ENCODE measurements around the gene KDM2A.
"Not testable (repeated sequence)": the region's sequence is repeated elsewhere in the genome, so short reads cannot be mapped to it uniquely, and the experiment has no call there.

The KDM2A gene

DNA sequence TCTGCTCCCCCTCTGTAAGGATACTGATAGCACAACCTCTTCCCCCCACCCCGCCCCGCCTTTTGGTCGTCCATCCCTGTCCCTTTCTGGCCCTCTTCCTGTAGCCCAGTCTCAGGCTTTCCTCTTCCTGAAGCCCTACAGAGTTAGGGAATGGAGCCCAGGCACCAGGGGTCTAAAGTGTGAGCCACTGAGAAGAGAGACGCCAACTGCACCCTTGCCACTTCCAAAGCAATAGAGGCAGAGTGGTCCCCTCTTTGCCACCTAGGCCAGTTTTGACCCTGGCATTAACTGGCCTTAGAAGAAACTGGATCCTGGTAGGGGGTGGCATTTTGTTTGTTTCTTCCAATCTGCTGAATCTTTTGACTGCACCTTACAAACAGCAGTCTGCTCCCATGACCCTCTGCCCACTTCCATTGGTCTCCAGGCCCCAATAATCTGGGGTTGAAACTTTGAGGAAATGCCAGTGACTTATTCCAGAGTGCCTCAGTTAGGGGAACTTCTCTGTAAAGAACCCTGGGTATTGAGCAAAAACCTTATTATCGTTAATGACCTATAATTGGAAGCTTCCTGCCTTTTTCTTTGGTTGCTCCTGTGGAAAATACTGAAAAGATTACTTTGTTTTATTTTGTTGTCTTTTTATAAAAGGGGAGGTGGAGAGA lies 137.5 kb downstream of the KDM2A start:
- no peak for DNase-seq (ENCODE audit: low read depth in 2 of 2, low spot score in 1 of 2)

DNA sequence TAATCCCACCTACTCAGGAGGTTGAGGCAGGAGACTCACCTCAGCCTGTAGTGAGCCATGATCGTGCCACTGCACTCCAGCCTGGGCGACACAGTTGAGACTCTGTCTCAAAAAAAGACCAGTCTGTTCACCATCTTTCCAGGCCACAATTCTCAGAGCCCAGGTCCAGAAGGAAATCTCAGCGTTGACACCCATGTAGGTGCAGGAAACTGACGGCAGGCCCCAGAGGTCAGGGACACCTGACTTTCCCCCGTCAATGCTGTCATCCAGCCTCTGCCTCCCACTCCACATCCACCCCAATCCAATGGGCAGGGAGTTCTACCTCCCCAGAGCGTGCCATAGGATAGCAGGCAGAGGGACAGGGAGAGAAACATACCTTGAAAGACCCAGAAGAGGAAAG lies 141.3 kb downstream of the KDM2A start:
- DNase-seq (ENCODE audit: low read depth in 2 of 2, low spot score in 1 of 2): no peak

DNA sequence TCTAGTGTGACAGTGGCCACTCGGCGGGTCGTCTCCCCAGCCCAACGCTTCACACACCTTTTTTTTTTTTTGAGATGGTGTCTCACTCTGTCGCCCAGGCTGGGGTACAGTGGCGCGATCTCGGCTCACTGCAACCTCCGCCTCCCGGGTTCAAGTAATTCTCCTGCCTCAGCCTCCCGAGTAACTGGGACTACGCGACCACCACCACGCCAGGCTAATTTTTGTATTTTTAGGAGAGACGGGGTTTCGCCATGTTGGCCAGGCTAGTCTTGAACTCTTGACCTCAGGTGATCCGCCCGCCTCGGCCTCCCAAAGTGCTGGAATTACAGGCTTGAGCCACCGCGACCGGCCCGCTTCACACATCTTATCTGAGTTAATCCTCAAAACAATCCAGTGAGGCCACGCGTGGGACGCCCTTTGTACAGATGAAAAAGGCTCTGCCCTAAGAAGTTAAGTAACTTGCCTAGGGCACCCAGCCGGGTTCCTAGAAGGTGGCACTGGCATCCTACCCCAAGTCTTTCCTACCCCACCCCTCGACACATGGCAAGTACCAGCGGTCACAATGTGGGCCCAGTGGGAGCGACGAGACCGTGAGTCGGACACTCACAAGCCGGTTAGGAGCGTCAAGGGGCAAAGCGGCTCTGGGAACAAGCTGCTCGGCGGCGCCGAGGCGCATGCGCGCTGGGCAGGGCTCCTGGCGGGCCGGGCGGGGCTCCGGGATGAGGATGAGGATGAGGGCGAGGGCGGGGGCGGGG lies 142.0 kb downstream of the KDM2A start:
- not testable (repeated sequence) for DNase-seq (ENCODE audit: low read depth in 2 of 2, low spot score in 1 of 2)

DNA sequence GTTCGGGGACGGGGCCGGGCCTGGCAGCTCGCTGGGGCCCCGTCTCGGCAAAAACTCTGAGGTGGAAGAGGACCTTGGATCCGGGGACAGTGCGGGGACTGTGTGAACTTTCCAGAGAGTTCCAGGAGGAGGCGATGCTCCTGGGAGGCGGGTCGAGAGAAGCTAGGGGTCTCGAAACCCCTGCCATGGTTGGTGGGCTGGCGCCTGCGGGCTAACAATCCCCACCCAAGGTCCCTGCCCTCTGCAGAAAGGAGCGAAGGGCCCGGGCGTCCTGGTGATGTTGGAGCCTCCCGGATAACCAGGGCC lies 142.5 kb downstream of the KDM2A start:
- DNase-seq (ENCODE audit: low read depth in 2 of 2, low spot score in 1 of 2): no peak

DNA sequence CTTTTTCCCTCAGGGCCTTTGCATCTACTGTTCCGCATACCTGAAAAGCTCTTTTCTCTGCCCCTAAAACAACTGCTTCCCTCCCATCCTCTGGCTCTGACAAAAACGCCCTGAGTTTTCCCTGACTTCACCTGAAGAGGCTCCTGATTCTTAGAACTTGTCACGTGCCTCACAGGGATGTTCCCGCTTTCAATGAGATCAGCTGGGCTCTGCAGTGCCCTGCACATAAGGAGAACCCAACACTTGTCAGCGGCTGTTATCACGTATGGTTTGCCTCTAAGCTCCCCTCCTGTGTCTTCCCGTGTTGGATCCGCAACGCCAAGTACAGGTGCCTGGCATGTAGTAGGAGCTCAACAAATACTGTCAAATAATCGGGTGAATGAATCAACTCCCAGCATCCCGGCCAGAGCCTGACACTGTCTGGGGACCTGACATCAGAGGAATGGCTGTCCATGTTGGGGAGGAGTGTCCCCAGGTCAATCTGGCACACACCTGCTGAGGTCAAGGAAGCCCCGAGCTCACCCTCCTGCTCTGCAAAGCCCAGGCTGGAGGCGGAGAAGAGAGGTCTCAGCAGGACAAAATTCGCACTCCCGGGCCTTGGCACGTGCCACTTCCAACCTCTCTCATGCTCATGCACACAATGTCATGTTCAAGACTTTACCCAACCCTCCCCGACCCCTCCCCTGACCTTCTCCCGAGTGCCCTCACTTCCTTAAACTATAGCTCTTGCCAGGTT lies 143.1 kb downstream of the KDM2A start:
- no peak for DNase-seq (ENCODE audit: low read depth in 2 of 2, low spot score in 1 of 2)

DNA sequence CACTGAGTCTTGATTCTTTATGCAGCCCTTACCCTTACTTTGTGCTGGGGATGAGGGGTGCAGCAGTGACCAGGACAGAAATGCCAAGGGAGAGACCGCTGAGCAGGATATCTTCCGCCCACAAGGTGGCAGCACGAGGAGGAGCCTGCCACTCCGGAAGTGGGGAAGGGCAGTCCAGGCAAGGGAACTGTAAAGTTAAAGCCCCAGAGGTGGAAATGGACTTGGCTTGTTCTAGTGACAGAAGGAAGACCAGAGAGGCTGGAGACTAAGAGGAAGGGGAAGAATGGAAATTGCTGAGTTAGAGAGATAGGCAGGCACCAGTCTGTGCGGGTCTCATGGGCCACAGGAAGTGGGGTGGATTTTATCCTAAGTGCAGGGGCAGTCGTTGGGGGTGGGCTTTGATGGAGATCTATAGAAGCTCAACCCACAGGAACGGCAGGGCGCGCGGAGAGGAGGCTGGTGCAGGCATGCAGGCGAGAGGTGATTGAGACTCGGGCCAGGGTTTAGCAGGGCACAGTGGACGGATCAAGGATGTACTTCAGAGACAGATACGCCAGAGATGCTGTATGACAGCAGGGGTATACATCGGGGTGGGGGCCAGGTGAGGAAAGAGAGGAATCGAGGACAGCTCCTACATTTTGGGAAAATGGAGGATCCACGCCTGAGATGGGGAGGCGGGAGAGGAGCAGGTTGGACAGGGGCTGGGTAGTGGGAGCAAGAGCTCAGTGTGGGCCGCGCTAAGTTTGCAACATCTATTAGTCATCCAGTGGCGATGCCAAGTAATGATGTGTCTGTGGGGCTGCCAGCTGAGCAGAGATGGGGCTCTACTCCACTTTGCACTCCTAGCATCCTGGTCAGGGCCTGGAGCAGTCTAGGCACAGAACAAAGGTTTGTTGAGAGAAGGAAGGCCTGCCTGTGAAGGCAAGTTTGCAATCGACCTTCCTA lies 143.9 kb downstream of the KDM2A start:
- no peak for DNase-seq (ENCODE audit: low read depth in 2 of 2, low spot score in 1 of 2)

DNA sequence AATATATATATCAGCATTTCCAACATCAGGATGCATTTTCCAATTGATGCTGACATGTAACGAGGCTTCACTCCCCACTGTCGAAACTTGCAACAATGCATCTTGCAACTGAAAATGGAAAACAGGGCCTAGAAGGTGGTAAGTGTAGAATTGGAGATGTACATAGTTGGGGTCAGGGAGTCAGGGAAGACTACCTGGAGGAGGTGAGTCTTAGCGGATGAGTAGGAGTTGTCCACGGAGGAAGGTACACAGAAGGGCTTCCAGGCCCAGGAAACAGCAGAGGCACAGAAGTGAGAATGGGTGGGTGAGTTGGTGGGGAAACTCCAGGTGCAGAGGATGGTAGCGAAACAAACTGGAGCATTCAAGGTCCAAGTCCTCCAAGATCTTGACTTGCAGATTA lies 145.2 kb downstream of the KDM2A start:
- no peak for DNase-seq (ENCODE audit: low read depth in 2 of 2, low spot score in 1 of 2)

DNA sequence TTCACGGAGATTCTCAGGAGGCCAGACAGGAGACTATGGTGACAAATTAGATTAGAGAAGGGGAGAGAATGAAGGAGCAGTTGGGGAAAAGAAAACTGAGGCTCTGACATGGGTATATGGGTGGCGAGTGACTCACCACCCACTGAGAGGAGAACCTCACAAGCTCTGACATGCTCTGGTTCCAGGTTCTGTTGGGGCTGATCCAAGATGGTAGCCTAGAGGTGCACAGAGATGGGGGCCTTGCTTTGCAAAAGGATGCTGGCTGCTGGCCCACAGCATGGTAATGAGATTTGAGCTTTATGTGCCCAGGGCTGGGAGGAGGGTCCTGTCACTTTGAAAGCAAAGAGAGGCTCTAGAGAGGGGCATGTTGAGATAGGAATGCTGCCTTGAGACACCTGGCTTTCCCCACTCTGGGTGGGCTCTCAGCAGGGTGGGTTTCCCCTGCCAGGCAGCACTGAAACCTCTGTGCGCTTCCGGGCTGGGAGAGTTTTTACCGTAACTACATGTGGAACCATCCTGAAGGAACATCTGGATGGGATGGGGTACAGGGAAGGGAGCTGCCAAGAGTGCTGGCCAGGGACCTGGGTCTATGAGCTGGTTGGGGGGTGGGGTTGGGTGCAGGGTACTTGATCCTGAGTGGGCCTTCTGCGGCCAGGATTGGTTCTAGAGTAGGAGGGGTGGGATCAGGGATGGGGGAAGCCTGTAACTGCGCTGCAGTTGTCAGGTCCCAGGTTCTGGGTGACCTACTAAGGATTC lies 146.0 kb downstream of the KDM2A start:
- DNase-seq (ENCODE audit: low read depth in 2 of 2, low spot score in 1 of 2): no peak

DNA sequence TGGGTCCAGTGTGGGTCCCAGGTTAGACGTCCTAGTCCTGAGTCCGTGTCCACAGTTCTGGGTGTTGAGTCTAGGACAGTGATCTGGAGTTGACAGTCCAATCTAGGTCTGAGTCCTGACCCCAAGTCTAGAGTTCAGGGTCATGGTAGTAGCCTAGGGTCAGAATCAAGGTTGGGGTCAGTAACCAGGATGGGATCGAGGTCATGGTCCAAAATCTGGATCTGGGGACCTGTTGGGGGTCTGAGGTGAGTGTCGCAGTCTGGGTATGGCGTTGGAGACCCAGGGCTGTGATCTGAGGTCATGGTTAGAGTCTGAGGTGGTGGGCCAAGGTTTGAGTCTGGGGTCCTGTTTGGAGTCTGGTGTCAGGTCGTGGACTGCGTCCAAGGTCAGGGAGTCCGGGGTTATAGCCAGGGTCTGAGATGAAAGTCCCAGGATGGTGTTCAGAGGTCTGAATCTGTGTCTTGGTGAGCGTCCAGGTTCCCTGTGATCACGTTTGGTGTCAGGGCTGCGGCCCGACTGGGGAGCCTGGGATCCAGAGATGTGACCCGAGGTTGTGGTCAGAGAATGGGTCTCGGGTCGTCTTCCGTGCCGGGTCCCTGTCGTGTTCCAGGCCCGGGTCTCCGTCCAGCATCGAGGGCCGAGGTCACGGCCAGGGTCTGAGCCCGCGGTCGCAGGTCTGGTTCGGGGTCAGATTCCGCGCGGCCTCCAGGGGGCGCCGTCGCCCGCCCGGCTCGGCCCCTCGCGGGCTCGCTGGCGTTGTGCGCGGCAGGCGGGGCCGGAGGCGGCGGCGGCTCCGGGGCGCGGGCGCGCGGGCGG lies 146.8 kb downstream of the KDM2A start:
- peak in 1 of 2 donors; percentile 57 for DNase-seq (ENCODE audit: low read depth in 2 of 2, low spot score in 1 of 2)

DNA sequence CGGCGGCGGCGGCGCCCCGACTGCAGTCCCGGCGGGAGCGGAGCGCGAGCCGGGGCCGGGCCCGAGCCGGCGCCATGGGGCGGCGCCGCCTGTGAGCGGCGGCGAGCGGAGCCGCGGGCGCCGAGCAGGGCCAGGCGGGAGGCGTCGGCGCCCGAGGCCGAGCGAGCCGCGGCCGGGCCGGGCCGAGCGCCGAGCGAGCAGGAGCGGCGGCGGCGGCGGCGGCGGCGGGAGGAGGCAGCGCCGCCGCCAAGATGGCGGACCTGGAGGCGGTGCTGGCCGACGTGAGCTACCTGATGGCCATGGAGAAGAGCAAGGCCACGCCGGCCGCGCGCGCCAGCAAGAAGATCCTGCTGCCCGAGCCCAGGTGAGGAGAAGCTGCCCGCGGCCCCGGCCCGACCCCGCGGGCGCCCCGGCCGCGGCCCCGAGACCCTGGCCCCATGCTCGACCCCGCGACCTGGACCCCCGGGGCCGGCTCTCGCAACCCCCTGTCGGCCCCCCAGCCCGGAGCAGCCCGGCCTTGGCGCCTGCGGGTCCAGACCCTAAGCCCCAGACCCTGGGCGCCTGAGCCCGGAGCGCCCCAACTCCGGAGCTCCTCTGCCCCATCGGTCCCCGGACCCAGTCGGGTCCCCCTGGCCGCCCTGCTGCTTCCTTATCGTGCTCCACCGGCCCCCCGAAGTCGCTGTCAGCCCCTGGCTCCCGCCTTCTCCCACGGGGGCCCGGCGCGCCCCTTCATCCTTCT lies 147.6 kb downstream of the KDM2A start, which contains the start of gene GRK2:
Gene GRK2 (plus strand): TSS at position 25 of the 739 bp plus-strand sequence. CDS start 227 bp downstream, at position 252.
- DNase-seq (ENCODE audit: low read depth in 2 of 2, low spot score in 1 of 2): no peak

DNA sequence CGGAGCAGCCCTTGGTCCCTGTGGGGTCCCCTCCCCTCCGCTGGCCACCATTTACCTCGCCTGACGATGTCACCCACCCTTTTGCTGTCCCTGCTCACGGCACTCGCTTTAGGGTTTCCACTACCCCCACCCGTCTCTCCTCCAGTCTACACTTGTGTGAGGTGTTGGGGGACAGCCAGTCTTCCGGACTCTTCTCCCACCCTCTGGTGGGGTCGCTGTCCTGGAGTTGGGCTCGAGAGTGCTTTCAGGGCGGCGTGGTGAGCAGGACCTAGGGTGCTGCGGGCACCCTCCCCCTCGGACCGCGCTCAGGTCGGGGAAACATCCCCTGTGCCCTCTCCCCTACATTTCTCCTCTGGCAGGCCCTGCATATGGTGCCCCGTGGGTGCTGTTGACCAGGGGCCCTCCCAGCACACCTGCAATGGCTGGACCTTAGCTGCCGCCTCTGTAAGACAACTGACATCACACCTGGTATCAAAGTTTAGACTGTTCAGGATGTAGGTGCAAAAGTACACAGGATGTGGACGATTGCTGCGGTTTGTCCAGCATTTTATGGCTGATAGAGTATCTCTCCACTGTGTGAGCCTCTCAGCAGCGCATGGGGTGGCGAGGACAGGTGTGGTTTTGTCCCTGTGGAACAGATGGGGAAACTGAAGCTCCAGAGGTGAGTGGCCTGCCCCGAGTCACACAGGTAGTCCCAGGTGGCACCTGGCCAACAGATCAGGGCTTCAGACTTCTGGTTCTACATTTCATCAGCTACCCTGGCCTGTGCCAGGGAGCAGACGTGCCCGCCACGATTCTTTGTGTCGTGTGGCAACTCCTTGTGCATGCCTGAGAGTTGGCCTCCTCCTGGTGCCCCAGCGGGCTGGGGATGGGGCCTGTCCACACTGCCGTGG lies 148.4 kb downstream of the KDM2A start:
- no peak for DNase-seq (ENCODE audit: low read depth in 2 of 2, low spot score in 1 of 2)

DNA sequence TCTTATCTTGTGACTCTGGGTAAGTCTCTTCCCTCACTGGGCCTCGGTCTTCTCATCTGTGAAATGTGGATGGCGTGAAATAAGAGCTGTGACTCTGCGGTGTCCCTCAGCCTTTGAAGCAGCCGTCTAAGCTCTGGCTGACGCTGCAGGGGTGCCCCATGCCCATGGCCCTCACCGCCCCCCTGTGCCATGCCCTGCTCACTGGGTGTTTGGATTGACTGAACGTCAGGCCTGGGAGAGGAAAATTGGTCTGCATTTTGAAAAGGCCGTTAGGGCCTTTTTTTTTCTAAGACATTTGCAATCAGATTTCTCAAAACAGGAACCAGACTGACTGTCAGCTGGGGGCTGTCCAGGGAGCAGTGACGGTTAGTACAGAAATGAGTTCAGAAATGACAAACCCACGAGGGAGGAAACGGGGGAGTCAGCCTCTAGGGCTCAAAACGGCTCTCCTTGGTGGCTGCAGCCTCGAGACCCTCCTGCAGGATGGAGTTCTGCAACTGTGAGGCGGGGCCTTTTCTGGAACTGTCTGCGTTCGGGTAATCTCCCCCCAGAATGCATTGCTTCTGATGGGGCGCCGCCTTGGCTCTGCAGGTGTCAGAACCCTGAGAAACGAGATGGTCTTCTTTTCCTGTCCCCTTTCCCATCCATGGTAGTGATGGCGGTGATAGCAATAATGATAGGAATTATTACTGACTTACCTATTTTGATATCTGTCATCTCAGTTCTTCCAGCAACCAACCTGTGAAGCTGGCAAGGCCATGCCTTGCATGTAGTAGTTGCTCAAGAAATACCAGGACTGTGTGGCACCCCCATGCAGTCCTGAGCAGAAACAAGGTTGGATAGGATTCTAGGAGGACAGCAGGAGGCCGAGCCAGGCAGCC lies 149.3 kb downstream of the KDM2A start:
- no peak for DNase-seq (ENCODE audit: low read depth in 2 of 2, low spot score in 1 of 2)

DNA sequence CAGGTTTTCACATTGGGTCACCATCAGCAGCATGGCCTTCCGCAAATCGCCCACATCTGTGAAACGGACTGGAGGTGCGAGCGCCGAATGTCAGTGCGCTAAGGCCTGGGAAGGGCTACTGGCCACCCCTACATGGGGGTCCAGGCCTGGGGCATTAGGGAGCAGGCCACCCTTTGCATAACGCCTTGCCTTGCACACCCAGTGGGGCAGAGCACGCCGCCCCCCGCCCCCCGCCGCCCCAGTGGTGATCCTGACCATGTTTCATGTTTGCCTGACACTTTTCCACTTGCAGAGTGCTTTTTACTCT lies 149.9 kb downstream of the KDM2A start:
- DNase-seq (ENCODE audit: low read depth in 2 of 2, low spot score in 1 of 2): no peak

DNA sequence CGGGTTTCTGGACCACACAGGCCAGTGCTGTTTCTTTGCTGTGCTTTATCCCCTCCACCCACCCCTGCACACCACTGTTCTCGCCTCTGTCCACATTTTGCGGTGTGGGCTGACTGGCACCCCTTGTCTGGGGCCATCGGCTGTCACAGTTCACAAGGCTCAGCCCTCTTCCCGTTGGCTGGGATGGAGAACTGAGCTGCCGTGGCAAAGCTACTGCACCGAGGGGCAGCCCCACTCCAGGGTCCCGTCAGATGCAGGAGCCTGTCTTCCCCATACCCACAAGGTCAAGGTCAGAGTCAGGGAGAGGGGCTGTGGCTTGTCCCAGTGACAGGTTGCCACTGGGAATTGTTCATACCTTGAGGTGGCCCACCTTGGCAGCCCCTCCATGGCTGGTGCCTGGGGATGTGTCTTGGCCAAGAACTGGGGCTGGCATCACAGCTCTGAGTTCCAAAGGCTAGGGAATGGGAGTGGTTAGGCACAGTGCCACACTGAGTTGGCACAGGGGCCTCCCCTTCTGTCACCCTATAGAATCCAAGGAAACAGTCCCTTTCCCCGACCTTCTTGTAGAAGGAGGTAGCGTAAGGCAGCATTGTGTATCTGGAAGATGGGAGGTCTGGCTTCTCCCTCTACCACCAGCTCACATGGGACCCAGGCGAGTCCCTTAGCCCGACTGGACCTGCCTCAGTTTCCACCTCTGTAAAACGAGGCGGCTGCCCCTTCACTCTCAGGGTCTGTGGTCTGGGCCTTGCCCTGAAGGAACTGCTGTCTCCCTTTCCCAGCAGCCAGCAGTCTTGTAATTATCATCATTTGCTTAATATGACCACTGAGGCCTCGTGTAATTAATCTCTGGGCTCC lies 150.6 kb downstream of the KDM2A start:
- no peak for DNase-seq (ENCODE audit: low read depth in 2 of 2, low spot score in 1 of 2)

DNA sequence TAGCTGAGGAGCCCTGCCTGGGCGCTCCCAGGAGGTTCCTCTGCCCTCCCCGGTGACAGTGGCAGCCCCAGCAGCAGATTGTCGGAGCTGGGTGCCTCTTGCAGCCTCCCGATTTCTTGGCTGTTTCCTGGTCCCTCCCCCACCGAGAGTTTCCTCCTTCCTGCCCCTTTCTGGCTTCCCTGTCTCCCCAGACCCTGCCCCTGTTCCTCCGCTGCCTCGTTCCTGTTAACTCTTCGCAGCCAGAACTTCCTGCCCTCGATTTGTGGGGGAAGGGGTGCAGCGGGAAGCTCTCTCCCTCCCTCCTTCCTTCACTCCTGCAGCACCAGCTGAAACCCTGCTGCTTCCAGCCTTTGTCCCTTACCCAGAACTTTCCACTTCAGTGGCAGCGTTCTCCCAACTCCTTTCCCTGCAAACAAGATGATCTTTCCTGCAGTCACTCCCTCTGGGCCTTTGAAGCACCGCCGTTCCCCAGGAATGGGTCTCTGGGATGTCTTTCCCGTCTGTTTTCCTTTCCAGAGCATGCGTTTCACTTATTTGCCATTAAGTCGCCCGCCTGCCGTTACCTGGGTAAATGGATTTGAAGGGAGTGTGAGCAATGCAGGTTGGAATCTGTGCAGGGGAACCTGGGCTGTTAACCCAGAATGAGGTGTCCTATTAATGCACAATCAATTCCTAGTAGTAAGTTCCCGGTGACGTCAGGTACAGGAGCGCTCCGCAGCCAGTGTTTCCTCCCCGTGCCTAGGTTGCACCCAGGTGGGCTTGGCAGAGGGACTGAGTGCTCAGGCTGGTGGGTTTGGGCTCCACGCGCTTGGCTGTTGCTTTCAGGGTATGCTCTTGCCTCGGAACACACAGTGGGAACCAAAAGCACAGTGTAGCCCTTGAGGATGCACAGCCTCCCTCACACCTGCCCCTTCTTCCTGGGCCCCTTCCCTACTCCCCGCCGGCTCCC lies 151.5 kb downstream of the KDM2A start:
- no peak for DNase-seq (ENCODE audit: low read depth in 2 of 2, low spot score in 1 of 2)
